SH-SY5Y (cell line): Measurements from ENCODE around the gene MCFD2.

Source experiments
- GATA2 ChIP-seq: IDR thresholded peaks from 2 replicates; pipeline ENCODE4 v1.6.1; 2011; ENCODE audit warnings: mild to moderate bottlenecking, low read depth, low read length
- GATA3 ChIP-seq: IDR thresholded peaks from 2 replicates; pipeline ENCODE4 v1.6.1; 2011; ENCODE audit warnings: low read depth, mild to moderate bottlenecking, low read length, moderate library complexity

The MCFD2 gene

GRCh38 chr2:46947841-46948240 lies 32.2 kb upstream of the MCFD2 start:
- TF ChIP-seq GATA2, result no peak

- TF ChIP-seq GATA2 (no peak), GATA3 (no peak)
These were observed 30.1 kb upstream of the MCFD2 start for GRCh38 chr2:46945671-46946070.

- no peak for TF ChIP-seq GATA2
- no peak for TF ChIP-seq GATA3
These were observed 28.5 kb upstream of the MCFD2 start for GRCh38 chr2:46943881-46944798.

GRCh38 chr2:46942891-46943626 lies 27.5 kb upstream of the MCFD2 start:
- TF ChIP-seq GATA3 (no peak), GATA2 (no peak)

GRCh38 chr2:46942143-46942526 lies 26.5 kb upstream of the MCFD2 start:
- TF ChIP-seq GATA3, result no peak
- no peak for TF ChIP-seq GATA2

GRCh38 chr2:46939626-46940359 lies 24.2 kb upstream of the MCFD2 start:
- TF ChIP-seq GATA2 (no peak), GATA3 (no peak)

- TF ChIP-seq GATA2, result no peak
- TF ChIP-seq GATA3, result no peak
These were observed 21.9 kb upstream of the MCFD2 start for GRCh38 chr2:46937471-46937901.

- TF ChIP-seq GATA3 (no peak), GATA2 (no peak)
These were observed 21.0 kb upstream of the MCFD2 start for GRCh38 chr2:46936566-46936965.

- TF ChIP-seq GATA3 (no peak), GATA2 (no peak)
These were observed 19.5 kb upstream of the MCFD2 start for GRCh38 chr2:46935071-46935470.

- TF ChIP-seq GATA3, result no peak
- TF ChIP-seq GATA2, result no peak
These were observed 14.0 kb upstream of the MCFD2 start for GRCh38 chr2:46929612-46930011.

- TF ChIP-seq GATA2 (no peak), GATA3 (no peak)
These were observed 11.3 kb upstream of the MCFD2 start for GRCh38 chr2:46926863-46927262.

- TF ChIP-seq GATA3 (no peak), GATA2 (no peak)
These were observed 10.1 kb upstream of the MCFD2 start for GRCh38 chr2:46925474-46926351.

GRCh38 chr2:46924608-46925007 lies 9.0 kb upstream of the MCFD2 start:
- TF ChIP-seq GATA3 (no peak), GATA2 (no peak)

GRCh38 chr2:46924038-46924437 lies 8.4 kb upstream of the MCFD2 start:
- no peak for TF ChIP-seq GATA3
- TF ChIP-seq GATA2, result no peak
